Heart left ventricle (tissue), 16 donors: ENCODE measurements around the gene ANKDD1A. TPM values are rescaled to one million over a fixed set of nuclear protein-coding genes. Genes with fewer than 3 reads are reported as not detected.

Source experiments
- ATAC-seq, 4 donors: fragments of 200-7000 bp; cut with Tn5 transposase; one replicate each; pipeline ENCODE4 v1.9.1; 2020 to 2022; ENCODE audit warnings: moderate library complexity in 4 of 4, mild to moderate bottlenecking in 3 of 4, moderate number of reproducible peaks in 1 of 4
- DNase-seq, 5 donors: peaks; one replicate each; pipeline ENCODE4 v3.0.0-alpha.2; 2020
- H3K27ac ChIP-seq, 12 donors: fragments of 200-600 bp; sonication (generic) in 4 of 12; one replicate each; pipeline versions ENCODE4 v1.5.0 to v1.8.0; 2016 to 2022; ENCODE audit warnings: mild to moderate bottlenecking in 2 of 12
- H3K27me3 ChIP-seq, 9 donors: fragments of 200-600 bp; sonication (generic) in 2 of 9; one replicate each; pipeline versions ENCODE4 v1.5.1 to v1.8.0; 2016 to 2022; ENCODE audit warnings: mild to moderate bottlenecking in 3 of 9
- H3K36me3 ChIP-seq, 9 donors: fragments of 200-600 bp; sonication (generic) in 2 of 9; one replicate each; pipeline versions ENCODE4 v1.5.0 to v1.8.0; 2018 to 2022; ENCODE audit warnings: mild to moderate bottlenecking in 2 of 9
- H3K4me1 ChIP-seq, 12 donors: fragments of 200-600 bp; sonication (generic) in 4 of 12; one replicate each; pipeline versions ENCODE4 v1.5.0 to v1.8.0; 2016 to 2022; ENCODE audit warnings: mild to moderate bottlenecking in 3 of 12
- H3K4me3 ChIP-seq, 12 donors: fragments of 200-600 bp; sonication (generic) in 4 of 12; one replicate each; pipeline versions ENCODE4 v1.5.0 to v1.8.0; 2017 to 2022; ENCODE audit warnings: mild to moderate bottlenecking in 9 of 12, moderate library complexity in 4 of 12
- H3K9me3 ChIP-seq, 12 donors: fragments of 200-600 bp; sonication (generic) in 4 of 12; one replicate each; pipeline versions ENCODE4 v1.5.0 to v1.8.0; 2016 to 2022; ENCODE audit warnings: mild to moderate bottlenecking in 1 of 12
- POLR2A ChIP-seq, 2 donors: fragments of 450-650 bp; IDR thresholded peaks; one replicate each; pipeline ENCODE4 v1.6.1; 2017; ENCODE audit warnings: antibody characterized with exemption in 2 of 2, mild to moderate bottlenecking in 2 of 2, moderate library complexity in 2 of 2
- WGBS, 4 donors: extraction: QIAGEN DNeasy Blood & Tissue Kit in 2 of 4; methylation state at CpG; one replicate each; pipeline versions ENCODE4 v1.1.5 to v1.1.7; 2013 to 2018; 5-methylcytosine and 5-hydroxymethylcytosine counted together
- intact Hi-C, 10 donors: fragments of 100-400 bp; cut with DNase I; formaldehyde crosslinking; loops; one replicate each; pipeline versions ENCODE4 v1.11.1 to v1.14.2; 2022
- polyA plus RNA-seq, 2 donors: library from polyadenylated mRNA; stranded (reverse); fragments of 200-250 nt; gene quantifications; one replicate each; pipeline ENCODE4 v1.2.3, GENCODE V29; 2013
- total RNA-seq, 9 donors: library from RNA; depleted of rRNA in 2 of 9; stranded (reverse); fragments of >200 nt in 2 of 9; fragmentation: NEBNext Ultra II Directional in 3 of 9; extraction: Animal tissue kit (Norgen Biotek cat#: 25700) in 3 of 9; gene quantifications; one replicate each; pipeline versions ENCODE4 v1.1.0 to v1.2.4, GENCODE V29; 2016 to 2023
- TF ChIP-seq, protein P1 (sequence below), 12 donors: fragments of 200-600 bp; sonication (generic) in 4 of 12; IDR thresholded peaks; one replicate each; pipeline versions ENCODE4 v1.5.0 to v1.8.0; 2018 to 2022; ENCODE audit warnings: antibody characterized with exemption in 12 of 12, mild to moderate bottlenecking in 5 of 12
- donor health status: ischemic (EF 13 %, LVEDD 7.1; RV severe dilation, severe dysfunction).
- donor health status: healthy with polysubstance abuse.
- donor health status: DM: no; HTN: yes; CAD: no.
- donor health status: DM: no; HTN: no; CAD: no.
- donor health status: ischemic (EF 25% LVEDD 6.9; RV normal size, moderate dysfunction).
- donor health status: ischemic (EF 25% LVEDD 5.7; RV mildly dilated, moderate dysfunction).
- donor health status: healthy.
- donor health status: DM: yes; HTN: yes; CAD: no.
- donor health status: ischemic (EF 35%, LVEDD 5.7; RV mildly dilated, moderate dysfunction).
- donor health status: nonischemic (EF 11% LVEDD 7.7; RV severe dilation, severe dysfunction).
- donor health status: DM: yes; HTN: yes; CAD: no.
- donor health status: PGD.
- donor health status: ischemic (EF 29% LVEDD 5.4; RV normal size, mild dysfunction).
- donor health status: nonischemic (EF 23%, LVEDD 6.1; RV moderate dilation, normal function).

The ANKDD1A gene
- total and polyA plus RNA-seq, 11 donors: 0.42 to 3.4 (median 1.1) TPM

DNA sequence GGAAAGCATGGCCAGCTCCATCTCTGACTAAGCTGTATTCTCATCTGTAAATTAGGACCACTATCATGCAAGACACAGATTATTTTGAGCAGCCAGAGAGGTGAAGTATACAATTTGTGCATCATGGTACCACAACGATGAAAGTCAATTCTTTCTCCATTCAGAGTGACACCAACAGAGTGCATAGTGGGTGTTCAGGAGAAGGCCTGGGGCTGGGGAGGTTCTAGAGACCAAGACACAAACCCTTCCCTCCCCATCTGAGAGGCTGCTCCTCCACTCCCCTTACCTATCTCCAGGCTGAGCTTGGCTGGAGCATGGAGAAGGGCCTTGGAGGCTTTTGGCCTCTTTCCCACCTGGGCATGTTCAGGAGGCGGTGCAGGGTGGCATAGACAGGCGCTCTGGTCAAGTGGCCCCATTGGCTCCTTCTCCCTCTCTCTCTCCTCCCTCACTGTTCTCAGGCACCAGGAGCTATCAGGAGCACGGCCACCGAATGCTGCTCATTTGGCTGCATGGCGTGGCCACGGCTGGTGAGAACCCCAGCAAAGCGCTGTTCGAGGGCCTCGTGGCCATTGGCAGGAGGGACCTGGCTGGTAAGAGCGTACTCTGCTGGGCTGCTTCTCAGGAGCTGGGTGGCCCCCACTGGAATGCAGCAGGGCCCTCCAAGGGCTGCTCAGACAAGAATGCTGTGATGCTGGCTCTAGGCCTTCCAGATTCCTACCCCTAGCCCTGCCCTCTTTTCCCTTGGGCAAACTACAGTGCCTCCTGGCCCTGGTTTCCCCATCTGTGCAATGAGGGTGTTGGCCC, 37.9 kb downstream of the ANKDD1A start:
- no peaks in the 10 kb centered on the region for H3K4me1 ChIP-seq
- ATAC-seq (peak in 1 of 4 donors; percentile 28), DNase-seq (no peak)
- TF ChIP-seq, protein P1, sequence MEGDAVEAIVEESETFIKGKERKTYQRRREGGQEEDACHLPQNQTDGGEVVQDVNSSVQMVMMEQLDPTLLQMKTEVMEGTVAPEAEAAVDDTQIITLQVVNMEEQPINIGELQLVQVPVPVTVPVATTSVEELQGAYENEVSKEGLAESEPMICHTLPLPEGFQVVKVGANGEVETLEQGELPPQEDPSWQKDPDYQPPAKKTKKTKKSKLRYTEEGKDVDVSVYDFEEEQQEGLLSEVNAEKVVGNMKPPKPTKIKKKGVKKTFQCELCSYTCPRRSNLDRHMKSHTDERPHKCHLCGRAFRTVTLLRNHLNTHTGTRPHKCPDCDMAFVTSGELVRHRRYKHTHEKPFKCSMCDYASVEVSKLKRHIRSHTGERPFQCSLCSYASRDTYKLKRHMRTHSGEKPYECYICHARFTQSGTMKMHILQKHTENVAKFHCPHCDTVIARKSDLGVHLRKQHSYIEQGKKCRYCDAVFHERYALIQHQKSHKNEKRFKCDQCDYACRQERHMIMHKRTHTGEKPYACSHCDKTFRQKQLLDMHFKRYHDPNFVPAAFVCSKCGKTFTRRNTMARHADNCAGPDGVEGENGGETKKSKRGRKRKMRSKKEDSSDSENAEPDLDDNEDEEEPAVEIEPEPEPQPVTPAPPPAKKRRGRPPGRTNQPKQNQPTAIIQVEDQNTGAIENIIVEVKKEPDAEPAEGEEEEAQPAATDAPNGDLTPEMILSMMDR (IDR thresholded peaks at IDR 0.05): no peak
- no peak for TF ChIP-seq POLR2A (IDR thresholded peaks at IDR 0.05)
- intact Hi-C loops: no loop called here
- no peak overlapping the region for H3K27ac ChIP-seq
- H3K4me3 ChIP-seq: no peak overlapping the region
- no peaks in the 10 kb centered on the region for H3K36me3 ChIP-seq
- H3K9me3 ChIP-seq: no peaks in the 10 kb centered on the region
- no peaks in the 10 kb centered on the region for H3K27me3 ChIP-seq
- WGBS, 4 donors: 90 to 96% (median 95%) methylated on average over 7 to 11 of the region's 11 CpGs

DNA sequence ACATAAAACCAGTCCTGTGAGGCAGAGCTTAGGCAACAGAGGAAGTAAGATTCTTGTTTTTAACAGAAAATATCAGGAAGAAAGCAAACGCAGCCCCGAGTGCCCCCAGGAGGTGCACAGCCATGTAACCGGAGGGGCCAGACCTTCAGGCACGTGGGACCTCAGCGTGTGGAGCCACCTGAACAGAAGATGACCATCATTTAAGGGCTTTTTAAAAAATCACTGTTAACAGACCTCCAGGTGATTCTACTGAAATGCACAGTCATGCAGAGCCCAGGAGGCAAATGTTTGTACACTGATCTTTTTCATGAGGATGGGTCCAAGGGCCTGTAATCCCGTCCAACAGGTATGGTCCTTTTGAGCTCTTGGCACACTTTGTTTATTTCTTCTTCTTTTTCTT, 39.2 kb downstream of the ANKDD1A start:
- intact Hi-C loops: no loop called here
- no peak overlapping the region for H3K27ac ChIP-seq
- no peaks in the 10 kb centered on the region for H3K4me1 ChIP-seq
- no peak for ATAC-seq
- DNase-seq: no peak
- no peaks in the 10 kb centered on the region for H3K9me3 ChIP-seq
- no peak overlapping the region for H3K4me3 ChIP-seq
- H3K27me3 ChIP-seq: no peaks in the 10 kb centered on the region
- peaks cover 0 to 10% (median 9%) of the 10 kb centered on the region in 9 donors for H3K36me3 ChIP-seq
- 76 to 80% (median 79%) methylated on average over 6 of the region's 6 CpGs for WGBS, 4 donors
- no peak for TF ChIP-seq POLR2A (IDR thresholded peaks at IDR 0.05)
- TF ChIP-seq, protein P1 (IDR thresholded peaks at IDR 0.05): no peak

DNA sequence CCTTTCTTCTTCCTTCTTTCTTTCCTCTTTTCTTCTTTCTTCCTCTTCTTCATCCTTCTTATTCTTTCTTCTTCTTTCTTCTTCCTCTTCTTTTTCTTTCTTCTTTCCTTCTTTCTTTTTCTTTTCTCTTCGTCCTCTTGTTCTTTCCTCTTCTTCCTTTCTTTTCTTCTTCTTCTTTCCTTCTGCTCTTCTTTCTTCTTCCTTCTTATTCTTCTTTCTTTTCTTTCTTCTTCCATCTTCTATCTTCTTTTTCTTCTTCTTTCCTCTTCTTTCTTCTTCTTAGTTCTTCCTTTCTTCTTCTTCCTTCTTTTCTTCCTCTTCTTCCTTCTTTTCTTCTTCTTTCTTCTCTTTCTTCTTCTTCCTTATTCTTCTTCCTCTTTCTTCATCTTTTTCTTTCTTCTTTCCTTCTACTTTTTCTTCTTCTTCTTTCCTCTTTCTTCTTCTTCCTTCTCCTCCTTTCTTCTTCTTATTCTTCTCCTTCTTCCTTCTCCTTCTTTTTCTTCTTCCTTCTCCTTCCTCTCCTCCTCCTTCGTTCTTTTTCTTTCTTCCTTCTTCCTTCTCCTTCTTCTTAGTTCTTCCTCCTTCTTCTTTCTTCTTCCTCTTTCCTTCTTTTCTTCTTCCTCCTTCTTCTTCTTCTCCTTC, 40.2 kb downstream of the ANKDD1A start:
- TF ChIP-seq, protein P1 (IDR thresholded peaks at IDR 0.05): no peak
- TF ChIP-seq POLR2A (IDR thresholded peaks at IDR 0.05): no peak
- Histone ChIP-seq H3K36me3 (peaks cover 0 to 20% (median 19%) of the 10 kb centered on the region in 9 donors), H3K4me3 (no peak overlapping the region), H3K27ac (no peak overlapping the region), H3K27me3 (no peaks in the 10 kb centered on the region), H3K4me1 (no peaks in the 10 kb centered on the region), H3K9me3 (no peaks in the 10 kb centered on the region)
- intact Hi-C loops: no loop called here
- DNase-seq: no peak
- WGBS, 4 donors: 92 to 100% (median 96%) methylated on average over 2 of the region's 2 CpGs
- ATAC-seq: no peak

DNA sequence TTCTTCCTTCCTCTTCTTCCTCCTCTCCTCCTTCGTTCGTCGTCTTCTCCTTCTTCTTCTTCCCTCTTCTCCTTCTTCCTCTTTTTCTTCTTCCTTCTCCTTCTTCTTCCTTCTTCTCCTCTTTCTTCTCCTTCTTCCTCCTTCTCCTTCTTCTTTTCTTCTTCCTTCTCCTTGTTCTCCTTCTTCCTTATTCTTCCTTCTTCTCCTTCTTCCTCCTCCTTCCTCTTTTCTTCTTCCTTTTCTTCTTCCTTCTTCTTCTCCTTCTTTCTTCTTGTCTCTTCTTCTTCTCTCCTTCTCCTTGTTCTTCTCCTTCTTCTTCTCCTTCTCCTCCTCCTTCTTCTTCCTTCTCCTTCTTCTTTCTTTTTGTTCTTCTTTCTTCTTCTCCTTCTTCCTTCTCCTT, 42.7 kb downstream of the ANKDD1A start:
- Histone ChIP-seq H3K4me1 (no peaks in the 10 kb centered on the region), H3K27me3 (no peaks in the 10 kb centered on the region), H3K27ac (no peak overlapping the region), H3K4me3 (no peak overlapping the region), H3K9me3 (no peaks in the 10 kb centered on the region), H3K36me3 (peaks cover 0 to 45% (median 42%) of the 10 kb centered on the region in 9 donors)
- no peak for DNase-seq
- WGBS, 4 donors: 53 to 91% (median 87%) methylated on average over 2 to 3 of the region's 3 CpGs
- no peak for TF ChIP-seq POLR2A (IDR thresholded peaks at IDR 0.05)
- TF ChIP-seq, protein P1 (IDR thresholded peaks at IDR 0.05): no peak
- intact Hi-C loops: no loop called here
- ATAC-seq: no peak
